NB4 (cell line): Measurements from ENCODE around the gene LAMTOR1.

Experiments used
- MYC ChIP-seq: IDR thresholded peaks from 2 replicates; pipeline ENCODE4 v1.6.1; 2011; ENCODE audit warnings: low read depth, low read length
- POLR2A ChIP-seq: IDR thresholded peaks from 2 replicates; pipeline ENCODE4 v1.6.1; 2011; ENCODE audit warnings: mild to moderate bottlenecking; ENCODE audit not compliant: insufficient read length; ENCODE audit errors: extremely low read depth
- TF ChIP-seq, protein P1 (sequence below): IDR thresholded peaks from one replicate; pipeline ENCODE4 v1.5.1; 2012; ENCODE audit warnings: low read depth, low read length
- TF ChIP-seq, protein P2 (sequence below): IDR thresholded peaks from 2 replicates; pipeline ENCODE4 v1.6.1; 2011; ENCODE audit warnings: low read depth, low read length

- TF ChIP-seq, protein P1, sequence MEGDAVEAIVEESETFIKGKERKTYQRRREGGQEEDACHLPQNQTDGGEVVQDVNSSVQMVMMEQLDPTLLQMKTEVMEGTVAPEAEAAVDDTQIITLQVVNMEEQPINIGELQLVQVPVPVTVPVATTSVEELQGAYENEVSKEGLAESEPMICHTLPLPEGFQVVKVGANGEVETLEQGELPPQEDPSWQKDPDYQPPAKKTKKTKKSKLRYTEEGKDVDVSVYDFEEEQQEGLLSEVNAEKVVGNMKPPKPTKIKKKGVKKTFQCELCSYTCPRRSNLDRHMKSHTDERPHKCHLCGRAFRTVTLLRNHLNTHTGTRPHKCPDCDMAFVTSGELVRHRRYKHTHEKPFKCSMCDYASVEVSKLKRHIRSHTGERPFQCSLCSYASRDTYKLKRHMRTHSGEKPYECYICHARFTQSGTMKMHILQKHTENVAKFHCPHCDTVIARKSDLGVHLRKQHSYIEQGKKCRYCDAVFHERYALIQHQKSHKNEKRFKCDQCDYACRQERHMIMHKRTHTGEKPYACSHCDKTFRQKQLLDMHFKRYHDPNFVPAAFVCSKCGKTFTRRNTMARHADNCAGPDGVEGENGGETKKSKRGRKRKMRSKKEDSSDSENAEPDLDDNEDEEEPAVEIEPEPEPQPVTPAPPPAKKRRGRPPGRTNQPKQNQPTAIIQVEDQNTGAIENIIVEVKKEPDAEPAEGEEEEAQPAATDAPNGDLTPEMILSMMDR, result no peak
- TF ChIP-seq, protein P2, sequence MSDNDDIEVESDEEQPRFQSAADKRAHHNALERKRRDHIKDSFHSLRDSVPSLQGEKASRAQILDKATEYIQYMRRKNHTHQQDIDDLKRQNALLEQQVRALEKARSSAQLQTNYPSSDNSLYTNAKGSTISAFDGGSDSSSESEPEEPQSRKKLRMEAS, result no peak
- TF ChIP-seq POLR2A (no peak), MYC (no peak)
Measured at GRCh38 chr11:72125956-72126355, 22.9 kb upstream of the LAMTOR1 start.
